ENCODE results near the gene IRF7.

Gene IRF7

DNA sequence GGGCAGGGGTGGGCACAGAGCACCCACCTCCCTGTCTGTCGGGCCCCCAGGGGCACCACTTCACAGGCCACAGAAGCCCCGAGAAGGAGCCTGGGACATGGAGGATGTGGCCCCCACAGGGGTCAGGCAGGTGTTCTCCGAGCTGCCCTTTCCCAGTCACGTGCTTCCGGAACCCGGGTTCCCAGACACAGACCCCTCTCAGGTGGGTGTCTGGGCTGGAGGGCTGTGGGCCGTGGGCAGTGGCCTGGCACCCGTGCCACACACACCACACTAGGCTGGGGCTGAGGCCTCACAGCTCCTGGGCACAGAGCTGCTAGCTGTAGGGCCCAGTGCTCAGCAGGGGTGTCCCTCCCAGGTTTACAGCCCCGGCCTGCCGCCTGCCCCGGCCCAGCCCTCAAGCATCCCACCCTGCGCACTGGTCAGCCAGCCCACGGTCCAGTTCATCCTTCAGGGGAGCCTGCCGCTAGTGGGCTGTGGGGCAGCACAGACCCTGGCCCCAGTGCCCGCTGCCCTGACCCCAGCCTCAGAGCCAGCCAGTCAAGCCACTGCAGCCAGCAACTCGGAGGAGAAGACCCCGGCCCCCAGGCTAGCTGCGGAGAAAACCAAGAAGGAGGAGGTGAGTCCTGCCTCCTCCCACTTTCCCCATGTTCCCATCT lies 5.5 kb downstream of the IRF7 start:
- ChIA-PET POLR2A (no interaction called here), CTCF (no interaction called here)
- no peak for DNase-seq (ENCODE audit: low read depth, low spot score)
- TF ChIP-seq, protein P1, sequence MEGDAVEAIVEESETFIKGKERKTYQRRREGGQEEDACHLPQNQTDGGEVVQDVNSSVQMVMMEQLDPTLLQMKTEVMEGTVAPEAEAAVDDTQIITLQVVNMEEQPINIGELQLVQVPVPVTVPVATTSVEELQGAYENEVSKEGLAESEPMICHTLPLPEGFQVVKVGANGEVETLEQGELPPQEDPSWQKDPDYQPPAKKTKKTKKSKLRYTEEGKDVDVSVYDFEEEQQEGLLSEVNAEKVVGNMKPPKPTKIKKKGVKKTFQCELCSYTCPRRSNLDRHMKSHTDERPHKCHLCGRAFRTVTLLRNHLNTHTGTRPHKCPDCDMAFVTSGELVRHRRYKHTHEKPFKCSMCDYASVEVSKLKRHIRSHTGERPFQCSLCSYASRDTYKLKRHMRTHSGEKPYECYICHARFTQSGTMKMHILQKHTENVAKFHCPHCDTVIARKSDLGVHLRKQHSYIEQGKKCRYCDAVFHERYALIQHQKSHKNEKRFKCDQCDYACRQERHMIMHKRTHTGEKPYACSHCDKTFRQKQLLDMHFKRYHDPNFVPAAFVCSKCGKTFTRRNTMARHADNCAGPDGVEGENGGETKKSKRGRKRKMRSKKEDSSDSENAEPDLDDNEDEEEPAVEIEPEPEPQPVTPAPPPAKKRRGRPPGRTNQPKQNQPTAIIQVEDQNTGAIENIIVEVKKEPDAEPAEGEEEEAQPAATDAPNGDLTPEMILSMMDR (IDR thresholded peaks at IDR 0.05; ENCODE audit: insufficient read depth, low read length, missing control alignments) = no peak
- H3K4me3 ChIP-seq (ENCODE audit: low read depth, low read length) = no peak overlapping the region

DNA sequence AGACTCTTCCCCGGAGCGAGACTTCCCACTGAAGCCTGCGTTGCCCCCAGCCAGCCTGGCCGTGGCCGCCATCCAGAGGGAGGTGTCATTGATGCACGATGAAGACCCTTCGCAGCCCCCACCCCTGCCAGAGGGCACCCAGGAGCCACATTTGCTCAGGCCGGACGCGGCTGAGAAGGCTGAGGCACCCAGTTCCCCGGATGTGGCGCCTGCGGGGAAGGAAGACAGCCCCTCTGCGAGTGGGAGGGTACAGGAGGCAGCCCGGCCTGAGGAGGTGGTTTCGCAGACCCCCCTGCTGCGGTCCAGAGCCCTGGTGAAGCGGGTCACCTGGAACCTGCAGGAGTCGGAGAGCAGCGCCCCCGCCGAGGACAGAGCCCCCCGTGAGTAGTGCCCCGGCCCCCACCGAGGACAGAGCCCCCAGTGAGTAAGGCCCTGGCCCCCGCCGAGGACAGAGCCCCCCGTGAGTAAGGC lies 6.4 kb downstream of the IRF7 start:
- CTCF ChIA-PET = no interaction called here
- POLR2A ChIA-PET = no interaction called here
- no peak for DNase-seq (ENCODE audit: low read depth, low spot score)
- H3K4me3 ChIP-seq (ENCODE audit: low read depth, low read length) = no peak overlapping the region
- TF ChIP-seq, protein P1 (IDR thresholded peaks at IDR 0.05; ENCODE audit: insufficient read depth, low read length, missing control alignments) = no peak

DNA sequence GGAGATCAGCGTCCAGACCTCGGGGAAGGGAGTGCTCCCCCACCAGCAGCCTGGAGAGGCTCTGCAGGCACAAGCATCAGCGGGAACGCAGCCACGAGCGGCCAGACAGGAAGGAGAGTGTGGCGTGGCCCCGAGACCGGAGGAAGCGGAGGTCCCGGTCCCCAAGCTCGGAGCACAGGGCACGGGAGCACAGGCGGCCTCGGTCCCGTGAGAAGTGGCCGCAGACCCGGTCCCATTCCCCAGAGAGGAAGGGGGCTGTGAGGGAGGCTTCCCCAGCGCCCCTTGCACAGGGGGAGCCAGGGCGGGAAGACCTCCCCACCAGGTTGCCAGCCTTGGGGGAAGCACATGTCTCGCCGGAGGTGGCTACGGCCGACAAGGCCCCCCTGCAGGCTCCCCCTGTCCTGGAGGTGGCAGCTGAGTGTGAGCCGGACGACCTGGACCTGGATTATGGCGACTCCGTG lies 6.9 kb downstream of the IRF7 start:
- DNase-seq (ENCODE audit: low read depth, low spot score) = no peak
- ChIA-PET POLR2A (no interaction called here), CTCF (no interaction called here)
- TF ChIP-seq, protein P1 (IDR thresholded peaks at IDR 0.05; ENCODE audit: insufficient read depth, low read length, missing control alignments) = no peak
- no peak overlapping the region for H3K4me3 ChIP-seq (ENCODE audit: low read depth, low read length)

DNA sequence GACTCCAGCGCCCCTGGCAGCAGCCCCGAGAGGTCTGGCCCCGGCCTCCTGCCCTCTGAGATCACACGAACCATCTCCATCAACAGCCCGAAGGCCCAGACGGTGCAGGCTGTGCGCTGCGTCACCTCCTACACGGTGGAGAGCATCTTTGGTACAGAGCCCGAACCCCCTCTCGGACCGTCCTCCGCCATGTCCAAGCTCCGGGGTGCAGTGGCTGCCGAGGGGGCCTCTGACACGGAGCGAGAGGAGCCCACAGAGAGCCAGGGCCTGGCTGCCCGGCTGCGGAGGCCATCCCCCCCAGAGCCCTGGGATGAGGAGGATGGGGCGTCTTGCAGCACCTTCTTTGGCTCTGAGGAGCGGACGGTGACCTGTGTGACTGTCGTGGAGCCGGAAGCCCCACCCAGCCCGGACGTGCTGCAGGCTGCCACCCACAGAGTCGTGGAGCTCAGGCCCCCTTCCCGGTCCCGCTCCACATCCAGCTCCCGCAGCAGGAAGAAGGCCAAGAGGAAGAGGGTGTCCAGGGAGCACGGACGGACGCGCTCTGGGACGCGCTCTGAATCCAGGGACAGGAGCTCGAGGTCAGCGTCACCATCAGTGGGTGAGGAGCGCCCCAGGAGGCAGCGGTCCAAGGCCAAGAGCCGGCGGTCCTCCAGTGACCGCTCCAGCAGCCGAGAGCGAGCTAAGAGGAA lies 7.6 kb downstream of the IRF7 start:
- ChIA-PET POLR2A (no interaction called here), CTCF (no interaction called here)
- H3K4me3 ChIP-seq (ENCODE audit: low read depth, low read length) = no peak overlapping the region
- DNase-seq (ENCODE audit: low read depth, low spot score) = no peak
- TF ChIP-seq, protein P1 (IDR thresholded peaks at IDR 0.05; ENCODE audit: insufficient read depth, low read length, missing control alignments) = no peak

DNA sequence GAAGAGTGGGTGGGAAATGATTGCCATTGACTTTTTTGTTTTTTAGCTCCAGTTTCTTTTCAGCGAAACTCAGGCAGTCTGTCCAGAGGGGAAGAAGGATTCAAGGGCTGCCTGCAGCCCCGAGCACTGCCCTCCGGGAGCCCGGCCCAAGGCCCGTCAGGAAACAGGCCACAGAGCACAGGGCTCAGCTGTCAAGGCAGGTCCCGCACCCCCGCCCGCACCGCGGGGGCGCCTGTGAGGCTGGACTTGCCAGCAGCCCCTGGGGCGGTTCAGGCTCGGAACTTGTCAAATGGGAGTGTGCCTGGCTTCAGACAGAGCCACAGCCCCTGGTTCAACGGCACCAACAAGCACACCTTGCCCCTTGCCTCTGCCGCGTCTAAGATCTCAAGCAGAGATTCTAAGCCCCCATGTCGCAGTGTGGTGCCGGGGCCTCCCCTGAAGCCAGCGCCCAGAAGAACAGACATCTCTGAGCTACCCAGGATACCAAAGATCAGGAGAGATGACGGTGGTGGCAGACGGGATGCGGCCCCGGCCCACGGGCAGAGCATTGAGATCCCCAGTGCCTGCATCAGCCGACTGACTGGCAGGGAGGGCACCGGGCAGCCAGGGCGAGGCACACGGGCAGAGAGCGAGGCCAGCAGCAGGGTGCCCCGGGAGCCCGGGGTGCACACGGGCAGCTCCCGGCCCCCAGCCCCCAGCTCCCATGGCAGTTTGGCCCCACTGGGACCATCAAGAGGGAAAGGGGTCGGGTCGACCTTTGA lies 8.6 kb downstream of the IRF7 start:
- CTCF ChIA-PET = no interaction called here
- H3K4me3 ChIP-seq (ENCODE audit: low read depth, low read length) = no peak overlapping the region
- DNase-seq (ENCODE audit: low read depth, low spot score) = no peak
- POLR2A ChIA-PET = no interaction called here
- TF ChIP-seq, protein P1 (IDR thresholded peaks at IDR 0.05; ENCODE audit: insufficient read depth, low read length, missing control alignments) = no peak

DNA sequence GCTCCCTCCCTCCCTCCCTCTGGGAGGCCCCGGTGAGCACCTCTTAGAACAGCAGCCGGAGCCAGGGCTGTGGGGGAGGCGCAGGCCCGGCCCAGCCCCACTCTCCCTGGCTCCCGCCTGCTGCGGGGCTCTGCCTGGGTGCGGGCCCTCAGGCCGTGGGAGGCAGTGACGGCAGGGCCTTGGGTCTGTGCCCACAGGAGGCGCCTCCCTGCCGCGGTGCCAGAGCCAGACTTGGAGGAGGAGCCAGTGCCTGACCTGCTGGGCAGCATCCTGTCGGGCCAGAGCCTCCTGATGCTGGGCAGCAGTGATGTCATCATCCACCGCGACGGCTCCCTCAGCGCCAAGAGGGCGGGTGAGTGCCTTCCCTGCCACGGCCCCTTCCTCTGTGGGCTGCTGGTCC lies 9.5 kb downstream of the IRF7 start:
- DNase-seq (ENCODE audit: low read depth, low spot score) = no peak
- ChIA-PET POLR2A (no interaction called here), CTCF (no interaction called here)
- TF ChIP-seq, protein P1 (IDR thresholded peaks at IDR 0.05; ENCODE audit: insufficient read depth, low read length, missing control alignments) = no peak
- H3K4me3 ChIP-seq (ENCODE audit: low read depth, low read length) = no peak overlapping the region
